Esophagus (tissue), 2 donors: ENCODE data around the gene FAM174C. TPM values are rescaled to one million over a fixed set of nuclear protein-coding genes. Genes with fewer than 3 reads are reported as not detected.

Source experiments
- H3K27ac ChIP-seq, 2 donors: one replicate each; pipeline ENCODE4 v1.5.1; 2013; ENCODE audit warnings: low read depth in 2 of 2, mild to moderate bottlenecking in 2 of 2, inconsistent platforms in 1 of 2, low read length in 1 of 2, moderate library complexity in 1 of 2
- H3K27me3 ChIP-seq, 2 donors: one replicate each; pipeline ENCODE4 v1.6.1; 2013; ENCODE audit warnings: low read length in 2 of 2, control low read depth in 1 of 2, mild to moderate bottlenecking in 1 of 2; ENCODE audit not compliant: insufficient read depth in 2 of 2, control insufficient read depth in 1 of 2
- H3K36me3 ChIP-seq, 2 donors: one replicate each; pipeline ENCODE4 v1.6.1; 2013; ENCODE audit warnings: low read length in 1 of 2; ENCODE audit not compliant: control insufficient read depth in 2 of 2, insufficient read depth in 2 of 2
- H3K4me1 ChIP-seq, 2 donors: one replicate each; pipeline ENCODE4 v1.6.1; 2013; ENCODE audit warnings: low read length in 1 of 2; ENCODE audit not compliant: control insufficient read depth in 2 of 2, insufficient read depth in 2 of 2
- H3K4me3 ChIP-seq, 2 donors: one replicate each; pipeline ENCODE4 v1.5.1; 2013; ENCODE audit warnings: low read length in 2 of 2, mild to moderate bottlenecking in 2 of 2, low read depth in 1 of 2, moderate library complexity in 1 of 2
- H3K9me3 ChIP-seq, 2 donors: one replicate each; pipeline ENCODE4 v1.6.1; 2013; ENCODE audit warnings: mild to moderate bottlenecking in 2 of 2, low read depth in 1 of 2, low read length in 1 of 2, moderate library complexity in 1 of 2; ENCODE audit not compliant: control insufficient read depth in 2 of 2, insufficient read depth in 1 of 2
- WGBS, 2 donors: extraction: QIAGEN DNeasy Blood & Tissue Kit; methylation state at CpG; one replicate each; pipeline ENCODE4 v1.1.7; 2013; 5-methylcytosine and 5-hydroxymethylcytosine counted together
- polyA plus RNA-seq, 2 donors: library from polyadenylated mRNA; stranded (reverse); fragments of 200-250 nt; gene quantifications; one replicate each; pipeline ENCODE4 v1.2.3, GENCODE V29; 2013
- donor health status: healthy with polysubstance abuse.
- donor health status: Bipolar disorder and iron deficiency.

The FAM174C gene
- polyA plus RNA-seq, 2 donors = 45.8 to 46.7 TPM

DNA sequence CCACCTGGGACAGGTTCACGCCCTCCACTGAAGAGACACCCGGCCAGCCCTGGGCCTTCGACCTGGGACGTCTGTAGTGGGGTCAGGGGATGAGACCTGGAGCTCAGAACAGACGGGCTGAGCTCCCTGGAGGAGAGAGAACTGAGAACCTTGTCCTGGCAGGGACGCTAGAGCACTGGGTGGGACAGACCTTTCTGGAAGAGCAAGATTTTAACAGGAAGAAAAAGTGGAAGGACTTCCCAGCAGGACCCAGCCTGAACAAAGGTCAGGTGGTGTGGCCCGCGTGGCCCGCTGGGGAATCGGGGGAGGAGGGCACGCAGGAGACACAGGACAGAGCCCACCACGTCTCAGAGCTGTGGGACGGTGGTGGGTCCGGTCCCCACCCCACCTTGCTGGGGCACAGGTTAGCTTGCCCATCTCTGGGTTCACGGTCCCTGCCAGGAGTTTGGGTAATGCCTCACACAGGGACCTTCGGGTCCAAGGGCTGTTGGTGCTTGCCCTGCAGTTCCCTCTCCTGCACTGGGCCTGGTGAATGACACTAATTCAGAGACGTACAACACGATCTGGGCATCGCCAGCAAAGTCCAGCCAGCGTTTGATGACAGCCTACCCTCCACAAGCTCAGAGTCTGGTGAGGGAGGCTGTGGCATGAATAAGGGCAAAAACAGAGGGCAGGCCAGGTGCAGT lies 9.1 kb downstream of the FAM174C start:
- Histone ChIP-seq H3K4me1 (peaks cover 20 to 25% of the 10 kb centered on the region in 2 donors), H3K27ac (peak overlapping the region; percentile 57 to 86), H3K4me3 (no peak overlapping the region), H3K36me3 (peaks cover 0 to 7% of the 10 kb centered on the region in 2 donors), H3K9me3 (no peaks in the 10 kb centered on the region), H3K27me3 (peaks cover 0 to 26% of the 10 kb centered on the region in 2 donors)
- 50 to 57% methylated on average over 20 of the region's 20 CpGs for WGBS, 2 donors

DNA sequence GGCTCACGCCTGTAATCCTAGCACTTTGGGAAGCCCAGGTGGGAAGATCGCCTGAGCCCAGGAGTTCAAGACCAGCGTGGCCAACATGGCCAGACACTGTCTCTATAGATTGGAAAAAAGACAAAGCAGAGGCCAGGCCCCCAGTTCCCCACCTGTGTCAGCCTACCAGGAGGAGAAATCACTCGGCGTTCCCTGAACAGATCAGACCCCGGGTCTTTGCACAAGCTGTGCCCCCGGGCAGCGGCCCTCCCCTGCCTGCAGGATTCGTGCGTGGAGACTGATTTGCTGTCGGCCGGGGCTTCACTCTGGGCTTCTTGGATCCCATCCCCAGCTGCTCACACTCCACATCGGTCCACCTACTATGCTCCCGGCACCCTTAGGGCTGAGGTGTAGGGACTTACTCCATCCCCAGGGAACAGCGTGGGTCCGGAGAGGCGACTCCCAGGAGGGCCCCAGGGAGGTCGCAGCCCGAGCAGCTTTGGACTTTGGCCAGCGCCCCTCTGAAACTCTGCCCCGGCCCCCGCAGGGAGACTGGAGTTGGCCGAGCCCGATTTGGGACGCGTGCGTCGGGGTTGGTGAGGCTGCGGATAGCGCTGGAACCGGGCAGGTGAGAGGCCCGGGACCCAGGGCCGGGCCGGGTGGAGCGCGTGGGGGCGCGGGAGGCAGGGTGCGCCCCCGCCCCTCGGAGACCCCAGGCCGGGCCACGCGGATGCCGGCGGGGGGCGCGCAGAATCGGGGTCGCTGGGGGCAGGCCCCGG lies 9.8 kb downstream of the FAM174C start:
- peaks cover 20 to 25% of the 10 kb centered on the region in 2 donors for H3K4me1 ChIP-seq
- WGBS, 2 donors = 19 to 23% methylated on average over 51 of the region's 51 CpGs
- H3K27me3 ChIP-seq = peaks cover 0 to 26% of the 10 kb centered on the region in 2 donors
- peak overlapping the region in 1 of 2 donors; percentile 81 for H3K27ac ChIP-seq
- peak overlapping the region in 1 of 2 donors; percentile 40 for H3K4me3 ChIP-seq
- no peaks in the 10 kb centered on the region for H3K9me3 ChIP-seq
- peaks cover 0 to 2% of the 10 kb centered on the region in 2 donors for H3K36me3 ChIP-seq

DNA sequence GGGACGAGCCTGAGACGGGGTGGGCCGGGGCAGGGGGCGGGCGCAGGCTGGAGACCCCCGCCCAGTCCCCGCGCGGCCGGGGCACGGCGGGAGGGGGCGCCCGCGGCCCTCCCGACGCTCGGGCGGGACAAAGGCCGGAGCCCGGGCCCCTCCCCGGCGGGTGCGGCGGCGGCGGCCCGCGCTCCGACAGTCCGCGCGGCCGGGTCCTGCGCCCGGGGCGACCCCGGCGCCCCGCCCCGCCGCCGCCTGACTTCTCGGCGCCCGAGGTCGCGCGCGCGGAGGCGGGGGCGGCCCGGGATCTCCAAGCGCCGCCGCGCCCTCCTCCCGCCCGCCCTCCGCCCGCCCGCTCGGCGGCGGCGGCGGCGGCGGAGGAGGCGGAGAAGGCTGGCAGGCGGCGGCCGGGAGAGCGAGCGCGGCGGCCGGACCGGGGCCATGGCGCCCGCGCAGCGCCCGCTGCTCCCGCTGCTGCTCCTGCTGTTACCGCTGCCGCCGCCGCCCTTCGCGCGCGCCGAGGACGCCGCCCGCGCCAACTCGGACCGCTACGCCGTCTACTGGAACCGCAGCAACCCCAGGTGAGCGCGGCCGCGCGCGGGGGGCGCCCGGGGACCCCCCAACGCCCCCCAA lies 10.5 kb downstream of the FAM174C start, which contains the start of gene EFNA2:
EFNA2 (plus strand) TSS at position 137 of the 624 bp plus-strand sequence; CDS start at position 433, 296 bp downstream.
- Histone ChIP-seq H3K27me3 (peaks cover 0 to 26% of the 10 kb centered on the region in 2 donors), H3K36me3 (no peaks in the 10 kb centered on the region), H3K27ac (peak within 1 kb of the TSS; percentile 57 to 81), H3K4me3 (peak within 1 kb of the TSS; percentile 28 to 40), H3K4me1 (peaks cover 20 to 29% of the 10 kb centered on the region in 2 donors), H3K9me3 (no peaks in the 10 kb centered on the region)
- 1% methylated on average over 39 to 113 of the region's 113 CpGs for WGBS, 2 donors

DNA sequence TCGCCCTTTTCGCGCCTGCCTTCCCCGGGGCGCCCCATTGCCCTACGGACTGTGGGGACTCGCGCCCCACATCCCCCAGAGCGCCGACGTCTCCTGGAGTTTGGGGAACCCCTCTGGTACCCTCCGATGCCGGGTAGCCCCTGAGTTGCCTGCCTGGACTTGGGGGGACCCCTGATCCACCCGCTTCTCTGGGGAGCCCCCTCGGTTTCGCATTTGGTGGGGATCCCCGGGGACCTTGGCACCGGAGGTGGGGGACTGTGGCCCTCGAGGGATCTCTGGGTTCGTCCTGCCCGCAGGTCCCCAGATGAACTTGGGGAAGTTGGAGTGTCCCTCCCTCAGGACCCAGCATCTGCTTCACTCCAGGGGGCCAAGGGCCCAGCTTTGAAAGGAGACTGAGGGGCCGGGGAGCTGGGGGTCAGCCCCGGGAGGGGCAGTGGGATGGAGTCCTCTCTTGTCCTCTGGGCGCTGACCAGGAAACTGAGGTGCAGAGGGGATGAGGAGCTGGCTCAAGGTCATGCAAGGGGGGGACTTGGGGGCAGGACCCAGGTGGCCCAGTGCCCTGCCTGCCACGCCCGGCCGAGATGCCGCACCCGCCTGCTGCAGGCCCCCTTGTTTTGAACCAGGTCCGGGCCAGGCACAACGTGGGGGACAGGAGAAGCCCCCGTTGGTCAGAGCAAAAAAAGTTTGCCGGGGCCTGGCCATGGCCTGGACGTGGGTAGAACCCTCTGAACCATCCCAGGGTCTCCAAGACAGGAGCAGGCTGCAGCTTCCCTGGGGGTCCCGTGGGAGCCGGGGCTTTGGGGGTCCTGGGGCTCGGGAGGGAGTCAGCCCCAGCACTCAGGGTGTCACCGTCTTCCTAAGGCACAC lies 11.4 kb downstream of the FAM174C start:
- Histone ChIP-seq H3K27me3 (peaks cover 0 to 26% of the 10 kb centered on the region in 2 donors), H3K9me3 (no peaks in the 10 kb centered on the region), H3K27ac (no peak overlapping the region), H3K4me1 (peaks cover 20 to 29% of the 10 kb centered on the region in 2 donors), H3K4me3 (peak overlapping the region in 1 of 2 donors; percentile 40), H3K36me3 (no peaks in the 10 kb centered on the region)
- WGBS, 2 donors = 23 to 31% methylated on average over 35 to 38 of the region's 38 CpGs

DNA sequence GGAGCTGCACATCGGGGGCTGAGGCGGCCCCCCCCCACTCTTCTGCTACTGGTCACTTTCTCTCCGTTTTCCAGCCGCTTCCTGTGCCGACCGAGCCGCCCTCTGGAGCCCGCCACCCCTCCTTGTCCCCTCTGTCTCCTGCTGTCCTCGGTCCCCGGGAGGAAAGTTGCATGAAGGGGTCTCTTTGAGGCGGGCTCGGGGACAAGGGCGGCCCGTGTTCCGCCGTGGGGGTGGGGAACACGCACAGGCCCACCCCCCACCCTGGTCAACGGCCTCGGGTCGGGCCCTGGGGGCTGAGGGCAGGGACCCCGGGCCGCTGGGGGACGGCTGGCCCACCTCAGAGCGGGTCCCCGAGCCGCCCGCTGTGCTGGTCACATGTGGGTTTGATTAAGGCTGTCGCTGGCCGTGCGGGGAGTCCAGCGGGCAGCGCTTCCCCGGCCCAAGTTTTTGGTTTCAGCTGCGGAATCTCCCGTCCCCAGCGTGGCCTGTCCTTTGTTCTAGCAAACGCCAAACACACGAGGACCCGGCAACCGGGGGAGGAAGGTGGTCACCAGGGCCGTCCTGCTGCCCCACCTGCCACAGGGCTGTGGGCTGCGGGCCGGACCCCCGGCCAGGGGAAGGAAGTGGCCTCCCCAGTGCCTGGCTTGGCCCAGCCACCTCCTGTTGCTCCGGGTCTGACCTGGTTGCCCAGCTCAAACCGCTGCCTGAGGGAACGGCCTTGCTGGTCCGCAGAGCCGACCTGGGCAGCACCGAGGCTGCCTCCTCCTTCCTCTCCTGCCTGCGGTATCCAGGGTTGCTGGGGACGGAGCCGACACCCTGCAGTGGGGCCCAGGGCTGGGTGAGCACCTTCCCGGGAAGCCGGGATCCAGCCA lies 12.3 kb downstream of the FAM174C start:
- Histone ChIP-seq H3K4me1 (peaks cover 20 to 29% of the 10 kb centered on the region in 2 donors), H3K27ac (no peak overlapping the region), H3K4me3 (no peak overlapping the region), H3K9me3 (no peaks in the 10 kb centered on the region), H3K36me3 (no peaks in the 10 kb centered on the region), H3K27me3 (peaks cover 0 to 26% of the 10 kb centered on the region in 2 donors)
- 31 to 32% methylated on average over 50 to 55 of the region's 55 CpGs for WGBS, 2 donors

DNA sequence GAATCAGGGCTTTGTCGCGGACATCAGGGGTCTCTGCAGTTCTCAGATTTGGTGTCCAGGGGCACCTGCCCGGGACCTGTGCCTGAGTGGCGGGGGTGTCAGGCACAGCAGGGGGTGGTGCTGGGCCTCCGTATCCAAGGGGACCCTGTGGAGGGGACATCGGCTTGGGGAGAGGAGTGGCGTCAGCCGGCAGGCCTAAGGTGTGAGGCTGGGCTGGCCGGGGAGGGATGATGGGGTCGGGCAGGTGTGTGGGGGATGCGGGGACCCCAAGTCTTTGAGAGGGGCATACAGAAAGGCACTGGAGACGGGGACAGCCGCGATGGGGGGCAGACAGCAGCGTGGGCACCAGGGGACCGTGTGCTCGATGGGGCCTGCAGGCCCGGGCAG lies 12.9 kb downstream of the FAM174C start:
- Histone ChIP-seq H3K4me1 (peaks cover 18 to 29% of the 10 kb centered on the region in 2 donors), H3K9me3 (no peaks in the 10 kb centered on the region), H3K27me3 (peaks cover 0 to 29% of the 10 kb centered on the region in 2 donors), H3K27ac (no peak overlapping the region), H3K4me3 (no peak overlapping the region), H3K36me3 (no peaks in the 10 kb centered on the region)
- 80 to 85% methylated on average over 14 to 18 of the region's 18 CpGs for WGBS, 2 donors

DNA sequence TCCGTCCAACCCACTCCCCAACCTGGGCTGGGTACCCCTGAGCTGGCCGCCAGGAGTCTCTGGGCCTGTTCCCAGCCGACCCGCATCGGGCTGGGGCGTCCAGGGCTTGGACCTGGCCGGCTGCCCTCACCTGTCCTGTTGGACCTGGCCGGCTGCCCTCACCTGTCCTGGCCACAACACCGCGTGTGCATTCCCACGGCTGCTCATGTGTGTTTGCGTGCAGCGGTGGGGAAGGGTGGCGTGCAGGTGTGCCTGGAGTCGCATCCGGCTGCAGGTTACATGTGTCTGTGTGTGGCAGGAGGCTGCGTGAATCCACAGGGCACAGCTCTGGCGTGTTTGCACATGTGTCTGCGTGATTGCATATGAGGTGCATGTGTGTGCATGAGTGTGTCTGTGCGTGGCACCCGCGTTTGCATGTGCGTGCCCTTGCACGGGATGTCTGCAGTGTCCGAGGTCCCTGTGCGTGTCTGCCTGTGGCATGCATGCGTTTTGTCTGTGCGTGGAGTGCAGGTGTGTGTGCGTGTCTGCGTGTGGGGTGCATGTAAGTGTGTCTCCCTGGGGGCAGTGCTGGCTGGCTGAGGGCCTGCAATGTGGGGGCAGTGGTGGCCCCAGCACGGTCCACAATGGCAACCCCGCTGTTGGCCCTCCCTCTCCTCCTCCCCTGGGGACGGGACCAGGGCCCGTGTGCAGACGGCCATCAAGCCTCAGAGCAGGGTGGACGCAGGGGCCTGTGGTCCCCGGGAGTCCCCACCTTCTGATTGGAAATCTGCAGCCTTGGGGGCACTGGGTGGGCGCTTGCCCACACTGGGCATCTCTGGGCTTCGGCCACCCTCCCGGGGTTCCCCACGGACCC lies 13.7 kb downstream of the FAM174C start:
- 61 to 67% methylated on average over 36 to 41 of the region's 41 CpGs for WGBS, 2 donors
- Histone ChIP-seq H3K4me3 (no peak overlapping the region), H3K27me3 (peaks cover 0 to 29% of the 10 kb centered on the region in 2 donors), H3K9me3 (no peaks in the 10 kb centered on the region), H3K4me1 (peaks cover 11 to 23% of the 10 kb centered on the region in 2 donors), H3K27ac (no peak overlapping the region), H3K36me3 (no peaks in the 10 kb centered on the region)

DNA sequence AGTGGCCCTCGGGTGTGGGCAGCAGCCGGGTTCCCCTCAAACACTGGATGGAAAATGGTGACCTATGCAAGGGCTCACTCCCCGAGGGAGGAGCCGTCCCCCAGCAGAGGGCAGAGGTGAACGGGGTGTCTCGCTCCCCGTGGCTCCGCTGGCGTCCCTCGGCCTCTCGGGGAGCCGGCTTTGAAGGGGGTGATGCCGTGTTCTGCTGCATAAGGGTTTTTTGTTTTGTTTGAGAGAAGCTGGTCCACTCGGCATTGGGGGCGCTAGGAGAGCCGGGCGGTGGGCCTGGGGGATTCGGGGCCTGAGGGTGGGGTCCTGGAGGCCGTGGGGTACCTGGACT lies 14.3 kb downstream of the FAM174C start:
- H3K27me3 ChIP-seq = peaks cover 0 to 29% of the 10 kb centered on the region in 2 donors
- no peaks in the 10 kb centered on the region for H3K36me3 ChIP-seq
- H3K27ac ChIP-seq = no peak overlapping the region

More for the DNA sequence above, 14.3 kb downstream of the FAM174C start:
- 67 to 69% methylated on average over 19 of the region's 19 CpGs for WGBS, 2 donors
- H3K9me3 ChIP-seq = no peaks in the 10 kb centered on the region
- peaks cover 11 to 19% of the 10 kb centered on the region in 2 donors for H3K4me1 ChIP-seq
- no peak overlapping the region for H3K4me3 ChIP-seq
